GM19438 (cell line): ENCODE measurements around the gene SPINT1.

Source experiments
- ATAC-seq: cut with Tn5 transposase; IDR thresholded peaks from one replicate; pipeline ENCODE4 v1.9.1; 2021; ENCODE audit warnings: low read depth; ENCODE audit not compliant: unreplicated experiment

SPINT1 gene

DNA sequence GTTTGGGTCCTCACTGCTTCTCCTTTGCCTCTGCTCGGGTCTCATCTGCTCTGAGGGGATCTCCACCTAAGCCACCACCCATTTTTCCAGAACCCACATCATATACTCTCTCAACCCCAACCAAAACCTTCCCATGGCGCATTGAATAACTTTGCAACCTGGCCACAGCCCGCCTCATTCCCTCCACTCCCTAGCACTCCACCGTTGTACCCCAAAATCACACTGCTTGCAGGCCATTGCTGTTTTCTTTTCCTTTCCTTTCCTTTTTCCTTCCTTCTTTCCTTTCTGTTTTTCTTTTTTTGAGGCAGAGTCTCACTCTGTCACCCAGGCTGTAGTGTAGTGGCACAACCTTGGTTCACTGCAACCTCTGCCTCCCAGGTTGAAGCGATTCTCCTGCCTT lies 47.3 kb downstream of the SPINT1 start:
- ATAC-seq = no peak

- no peak for ATAC-seq
These were observed 48.1 kb downstream of the SPINT1 start for GRCh38 chr15:40891810-40892446.

- ATAC-seq = no peak
These were observed 48.7 kb downstream of the SPINT1 start for GRCh38 chr15:40892447-40893012.

GRCh38 chr15:40893019-40893670 lies 49.3 kb downstream of the SPINT1 start:
- ATAC-seq = no peak

DNA sequence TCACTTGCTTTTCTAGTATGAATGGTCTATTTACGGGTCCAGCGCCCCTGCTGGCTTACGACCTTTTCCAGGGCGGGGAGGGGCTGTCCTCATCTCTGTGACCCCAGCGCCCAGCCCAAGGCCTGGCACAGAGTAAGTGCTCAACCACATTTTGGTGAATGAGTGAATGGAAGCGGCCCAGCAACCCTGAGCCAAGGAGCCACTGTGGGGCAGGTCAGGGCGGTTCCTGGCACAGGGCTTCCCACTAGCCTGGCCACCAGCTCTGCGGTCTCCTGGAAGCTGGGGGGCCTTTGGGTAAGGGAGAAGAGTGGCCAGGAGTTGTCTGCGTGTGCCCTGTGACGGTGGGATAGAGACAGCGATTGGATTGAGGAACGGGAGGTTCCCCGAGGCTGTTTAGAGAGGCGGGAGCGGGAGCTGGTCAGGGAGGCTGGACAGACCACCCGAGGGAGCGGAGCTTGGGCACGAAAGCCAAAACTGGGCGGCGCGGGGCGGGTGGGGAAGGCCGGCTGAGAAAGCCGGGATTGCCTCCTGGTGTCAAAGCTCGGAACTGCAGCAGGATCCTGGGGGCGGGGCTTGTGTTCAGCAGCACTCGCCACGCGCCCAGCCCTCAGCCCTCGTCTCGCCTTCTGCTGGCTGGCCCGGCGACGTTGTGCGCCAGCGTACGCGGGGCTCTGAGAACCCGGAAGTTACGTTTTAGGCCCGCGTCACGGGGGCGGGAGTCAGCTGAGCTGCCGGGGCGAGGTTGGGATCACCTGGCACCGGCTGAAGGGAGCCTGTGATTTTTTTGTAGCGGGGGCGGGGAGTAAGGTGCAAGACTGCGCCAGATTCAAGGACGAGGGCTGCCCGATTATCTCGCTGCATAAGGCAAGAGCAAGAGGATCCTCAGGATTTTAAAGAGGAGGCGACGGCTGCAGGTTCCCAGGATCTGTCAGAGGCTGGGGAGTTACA lies 50.2 kb downstream of the SPINT1 start, which contains the start of gene VPS18:
Gene VPS18 (plus strand): TSS at position 718 of the 948 bp plus-strand sequence. CDS start 319 bp downstream, outside the sequence.
- ATAC-seq = peak; percentile 86

GRCh38 chr15:40894681-40895448 lies 51.0 kb downstream of the SPINT1 start:
- peak; percentile 45 for ATAC-seq

- no peak for ATAC-seq
These were observed 55.8 kb downstream of the SPINT1 start for GRCh38 chr15:40899536-40900207.

GRCh38 chr15:40900256-40901052 lies 56.6 kb downstream of the SPINT1 start:
- ATAC-seq = no peak

DNA sequence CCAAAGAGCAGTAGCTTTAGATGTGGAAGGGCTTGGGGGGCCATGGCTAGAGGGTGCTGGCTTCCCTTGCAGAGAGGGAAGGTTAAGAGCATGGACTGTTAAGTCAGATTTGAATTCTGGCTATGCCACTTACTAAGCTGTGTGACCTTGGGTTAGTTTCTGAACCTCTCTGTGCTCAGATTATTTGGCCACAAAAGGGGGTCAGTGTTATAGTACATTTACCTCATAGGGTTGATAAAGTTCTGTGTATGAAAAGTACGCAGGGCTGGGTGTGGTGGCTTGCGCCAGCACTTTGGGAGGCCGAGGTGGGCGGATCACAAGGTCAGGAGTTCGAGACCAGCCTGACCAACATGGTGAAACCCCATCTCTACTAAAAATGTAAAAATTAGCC lies 57.2 kb downstream of the SPINT1 start:
- ATAC-seq = no peak

GRCh38 chr15:40902605-40903561 lies 59.0 kb downstream of the SPINT1 start:
- no peak for ATAC-seq

GRCh38 chr15:40904552-40905201 lies 60.8 kb downstream of the SPINT1 start:
- ATAC-seq = no peak

DNA sequence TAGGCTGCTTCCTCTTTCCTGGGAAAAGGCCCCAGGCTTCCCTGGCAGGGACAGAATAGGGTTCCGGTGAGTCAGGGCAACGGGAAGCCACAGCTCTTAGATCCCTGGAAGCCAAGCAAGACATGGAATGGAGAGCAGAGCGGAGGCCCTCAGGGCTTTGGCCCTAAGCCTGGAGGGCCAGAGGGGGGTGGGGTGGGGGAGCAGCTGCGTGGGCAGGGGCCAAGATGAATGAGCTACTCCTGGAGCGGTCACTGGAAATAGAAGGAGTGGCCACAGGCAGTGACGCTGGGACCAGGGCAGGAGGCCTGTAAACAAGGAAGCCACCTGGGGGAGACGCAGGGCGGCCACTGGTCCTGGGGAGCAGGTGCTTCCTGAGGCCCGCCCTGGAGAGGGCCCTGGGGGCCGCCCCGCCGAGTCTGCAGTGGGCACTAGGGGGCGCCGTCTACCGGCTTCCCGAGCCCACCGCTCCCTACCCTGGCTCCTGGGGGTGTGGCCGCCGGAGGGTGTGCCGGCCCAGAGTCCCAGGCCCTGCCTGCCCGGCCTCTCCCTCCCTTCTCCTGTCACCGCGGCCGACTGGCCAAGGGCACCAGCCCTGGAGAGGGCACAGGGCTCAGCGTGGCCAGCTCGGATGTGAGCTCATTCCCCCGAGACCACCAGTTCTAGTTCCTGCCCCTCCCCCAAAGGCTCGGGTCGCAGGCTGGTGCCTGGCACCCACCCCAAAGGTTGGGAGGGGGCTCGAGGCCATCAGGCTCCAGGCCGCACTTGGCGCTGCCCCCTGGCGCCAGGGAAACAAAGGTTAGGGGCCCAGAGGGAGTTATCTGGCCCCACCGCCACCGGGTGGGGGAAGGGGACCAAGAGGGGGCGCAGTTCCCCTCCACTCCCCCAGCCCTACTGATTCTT lies 62.5 kb downstream of the SPINT1 start:
- ATAC-seq = peak; percentile 66

- no peak for ATAC-seq
These were observed 63.3 kb downstream of the SPINT1 start for GRCh38 chr15:40906991-40907802.
